ENCODE data around the gene YJEFN3. TPM values are rescaled to one million over a fixed set of nuclear protein-coding genes. Genes with fewer than 3 reads are reported as not detected.

Gene YJEFN3
- total and polyA plus RNA-seq, 2 of the 8 experiments (the other 6 are each of a cell fraction or from before 2014, with no cell fraction given), result 5.7 to 9.4 TPM

DNA sequence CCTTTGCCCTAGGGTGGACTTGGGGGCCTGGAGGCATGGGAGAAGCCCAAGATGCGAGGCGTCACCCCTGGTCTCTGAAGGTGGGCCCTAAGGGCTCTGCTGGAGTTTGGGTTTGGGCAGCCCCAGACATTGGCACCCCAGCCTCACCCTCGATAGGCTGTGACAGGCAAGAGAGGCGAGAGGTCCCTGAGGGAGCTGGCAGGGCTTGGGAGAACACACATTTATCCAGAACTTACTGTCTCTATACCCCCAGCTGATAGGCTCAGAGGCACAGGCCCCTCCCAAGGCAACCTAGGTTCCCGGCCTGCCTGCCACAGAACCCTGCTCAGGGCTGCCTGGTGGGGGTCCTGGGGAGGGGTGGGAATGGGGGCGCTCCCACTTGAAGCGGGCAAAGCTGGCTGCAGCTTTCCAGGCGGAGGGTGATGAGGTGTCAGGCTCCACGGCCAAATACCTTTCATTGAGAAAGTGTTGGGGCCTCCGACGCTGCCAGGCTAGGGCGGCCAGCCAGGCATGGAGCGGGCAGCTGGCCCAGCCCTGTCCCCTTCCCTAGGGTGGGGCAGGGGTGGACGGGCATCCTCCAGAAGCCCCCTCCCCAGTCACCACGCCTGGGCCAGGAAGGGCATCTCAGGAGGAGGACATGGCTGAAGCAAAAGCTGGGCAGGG is 19.1 kb downstream of the YJEFN3 start:
- Histone ChIP-seq H3K4me2 (ENCODE audit: insufficient read depth in 1 of 2, low read depth in 2 of 2, low read length in 2 of 2) (no peak overlapping the region), H2BK5ac (ENCODE audit: low read depth, low read length) (no peak overlapping the region), H3K4me1 (replicated peaks in 1 of 4; ENCODE audit: control insufficient read depth in 3 of 4, insufficient read depth in 4 of 4, low read length in 3 of 4) (no peaks in the 10 kb centered on the region; a peak in 3 of 7 replicates), H4K91ac (replicated peaks; ENCODE audit: insufficient read length, low read length) (no peak overlapping the region), H3K14ac (ENCODE audit: insufficient read length) (no peak overlapping the region), H3K56ac (replicated peaks; ENCODE audit: insufficient read length, low read depth, low read length) (no peak overlapping the region), H2BK120ac (replicated peaks; ENCODE audit: low read depth, low read length) (no peak overlapping the region), H3K23me2 (ENCODE audit: low read depth, low read length) (no peaks in the 10 kb centered on the region), H3K27me3 (replicated peaks in 1 of 4; ENCODE audit: control insufficient read depth in 3 of 4, extremely low read depth in 1 of 4, insufficient read depth in 3 of 4, low read length in 3 of 4) (no peaks in the 10 kb centered on the region; a peak in 1 of 7 replicates), H2AFZ (ENCODE audit: low read length) (no peak overlapping the region), H4K8ac (ENCODE audit: extremely low read depth, insufficient read depth, low read length) (0 out of 2 replicates have a peak overlapping the region, but pooled peaks have one; percentile 18), H4K5ac (ENCODE audit: insufficient read length, low read depth, low read length) (no peak overlapping the region), H3K18ac (ENCODE audit: extremely low read depth, low read length) (no peak overlapping the region), H2BK15ac (ENCODE audit: low read length) (no peak overlapping the region), H2AK5ac (ENCODE audit: low read depth, low read length) (no peak overlapping the region), H3K4me3 (ENCODE audit: extremely low read depth in 1 of 4, insufficient read depth in 2 of 4, low read depth in 3 of 4, low read length in 4 of 4) (no peak overlapping the region), H3K9me3 (ENCODE audit: insufficient read depth in 2 of 2, low read depth in 1 of 2, low read length in 1 of 2) (no peaks in the 10 kb centered on the region), H3K27ac (ENCODE audit: low read depth, low read length) (no peak overlapping the region), H3K79me1 (ENCODE audit: low read depth, low read length) (no peaks in the 10 kb centered on the region), H2BK12ac (ENCODE audit: low read depth, low read length) (no peak overlapping the region), H3K4ac (replicated peaks; ENCODE audit: insufficient read length, low read depth, low read length) (no peak overlapping the region), H3K23ac (ENCODE audit: insufficient read length) (no peak overlapping the region), H3K79me2 (ENCODE audit: control insufficient read depth in 1 of 2, insufficient read depth in 2 of 2, low read length in 2 of 2) (no peaks in the 10 kb centered on the region), H4K20me1 (replicated peaks in 1 of 2; ENCODE audit: control insufficient read depth in 1 of 2, insufficient read depth in 2 of 2, low read length in 2 of 2) (no peaks in the 10 kb centered on the region), H3K9ac (replicated peaks in 1 of 4; ENCODE audit: extremely low read depth in 1 of 4, low read depth in 3 of 4, low read length in 3 of 4) (no peak overlapping the region), H3K36me3 (ENCODE audit: control insufficient read depth in 2 of 4, insufficient read depth in 4 of 4, low read length in 3 of 4) (no peaks in the 10 kb centered on the region), H2BK20ac (ENCODE audit: low read length) (no peak overlapping the region)
- CTCF ChIA-PET (ENCODE audit: partially characterized antibody), result interaction anchor here (0.6 to 15.7 kb wide), 6 partner anchors 10 to 744 kb away, joined by 3 to 223 read pairs (median 4); partner anchors contain the start of genes CILP2, GMIP and YJEFN3
- DNase-seq (ENCODE audit: low read depth in 1 of 2, low spot score in 2 of 2) (no peak), FAIRE-seq (no peak)
- POLR2A ChIA-PET (ENCODE audit: partially characterized antibody), result interaction anchor here (1.5 to 2.3 kb wide), 3 partner anchors 9 to 15 kb away, joined by 3 to 7 read pairs (median 7); no protein-coding TSS in a partner anchor
- no peak for TF ChIP-seq RXRA (IDR thresholded peaks at IDR 0.05; ENCODE audit: insufficient read depth, low read depth, low read length)
- TF ChIP-seq, protein P1, sequence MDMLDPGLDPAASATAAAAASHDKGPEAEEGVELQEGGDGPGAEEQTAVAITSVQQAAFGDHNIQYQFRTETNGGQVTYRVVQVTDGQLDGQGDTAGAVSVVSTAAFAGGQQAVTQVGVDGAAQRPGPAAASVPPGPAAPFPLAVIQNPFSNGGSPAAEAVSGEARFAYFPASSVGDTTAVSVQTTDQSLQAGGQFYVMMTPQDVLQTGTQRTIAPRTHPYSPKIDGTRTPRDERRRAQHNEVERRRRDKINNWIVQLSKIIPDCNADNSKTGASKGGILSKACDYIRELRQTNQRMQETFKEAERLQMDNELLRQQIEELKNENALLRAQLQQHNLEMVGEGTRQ (IDR thresholded peaks at IDR 0.05; ENCODE audit: low read length), result no peak
- no peak for TF ChIP-seq CEBPB (IDR thresholded peaks at IDR 0.05; ENCODE audit: low read depth, low read length)
- TF ChIP-seq POLR2A (IDR thresholded peaks at IDR 0.05; ENCODE audit: control extremely low read depth in 1 of 2, low read depth in 2 of 2, low read length in 2 of 2), result no peak
- WGBS, 2 experiments (ENCODE audit: extremely low coverage in 1 of 2, insufficient coverage in 1 of 2, insufficient read length in 1 of 2, insufficient replicate concordance in 2 of 2, low coverage in 1 of 2, low lambda C conversion rate in 2 of 2, missing lambda C conversion rate in 1 of 2), result 86% methylated on average over 14 of the region's 15 CpGs; no CpG with 5 or more reads in 1 of the 2 experiments

All from H1 (cell line).